Fibroblast of pulmonary artery (primary cell): Measurements from ENCODE around the gene NPNT.

Experiments used
- DNase-seq: peaks from one replicate; pipeline ENCODE4 v3.0.0-alpha.2; 2010; ENCODE audit warnings: low read depth
- H3K4me3 ChIP-seq: replicated peaks from 2 replicates; pipeline ENCODE4 v1.5.1; 2011; ENCODE audit warnings: low read depth, mild to moderate bottlenecking, control low read depth, low read length, moderate library complexity
- TF ChIP-seq, protein P1 (sequence below): IDR thresholded peaks from 2 replicates; pipeline ENCODE4 v1.5.1; 2011; ENCODE audit warnings: mild to moderate bottlenecking, control low read depth, low read length, inconsistent platforms; ENCODE audit errors: missing control alignments

NPNT gene

GRCh38 chr4:105936901-105937300 lies 41.6 kb downstream of the NPNT start:
- TF ChIP-seq, protein P1, sequence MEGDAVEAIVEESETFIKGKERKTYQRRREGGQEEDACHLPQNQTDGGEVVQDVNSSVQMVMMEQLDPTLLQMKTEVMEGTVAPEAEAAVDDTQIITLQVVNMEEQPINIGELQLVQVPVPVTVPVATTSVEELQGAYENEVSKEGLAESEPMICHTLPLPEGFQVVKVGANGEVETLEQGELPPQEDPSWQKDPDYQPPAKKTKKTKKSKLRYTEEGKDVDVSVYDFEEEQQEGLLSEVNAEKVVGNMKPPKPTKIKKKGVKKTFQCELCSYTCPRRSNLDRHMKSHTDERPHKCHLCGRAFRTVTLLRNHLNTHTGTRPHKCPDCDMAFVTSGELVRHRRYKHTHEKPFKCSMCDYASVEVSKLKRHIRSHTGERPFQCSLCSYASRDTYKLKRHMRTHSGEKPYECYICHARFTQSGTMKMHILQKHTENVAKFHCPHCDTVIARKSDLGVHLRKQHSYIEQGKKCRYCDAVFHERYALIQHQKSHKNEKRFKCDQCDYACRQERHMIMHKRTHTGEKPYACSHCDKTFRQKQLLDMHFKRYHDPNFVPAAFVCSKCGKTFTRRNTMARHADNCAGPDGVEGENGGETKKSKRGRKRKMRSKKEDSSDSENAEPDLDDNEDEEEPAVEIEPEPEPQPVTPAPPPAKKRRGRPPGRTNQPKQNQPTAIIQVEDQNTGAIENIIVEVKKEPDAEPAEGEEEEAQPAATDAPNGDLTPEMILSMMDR: no peak
- DNase-seq: no peak
- H3K4me3 ChIP-seq: no peak overlapping the region

GRCh38 chr4:105937759-105938158 lies 42.5 kb downstream of the NPNT start:
- no peak overlapping the region for H3K4me3 ChIP-seq
- DNase-seq: no peak
- TF ChIP-seq, protein P1: no peak

DNA sequence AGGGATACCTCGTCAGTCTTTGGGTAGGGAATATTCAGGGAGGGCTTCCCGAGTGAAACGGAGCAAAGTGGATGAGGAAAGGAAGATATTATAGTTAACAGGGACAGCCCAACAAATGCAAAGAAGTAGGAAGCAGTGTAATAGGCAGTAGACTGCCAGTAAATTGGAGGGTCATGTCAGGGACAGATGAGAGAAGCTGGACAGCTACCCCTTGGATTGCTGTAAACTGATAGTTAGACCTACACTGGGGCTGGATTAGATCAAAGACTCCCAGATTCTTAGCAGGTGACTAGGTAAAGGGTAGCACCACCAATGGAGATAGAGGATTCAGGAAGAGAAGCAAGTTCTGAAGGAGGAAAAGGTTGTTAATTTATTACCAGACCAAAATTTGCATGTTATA lies 48.0 kb downstream of the NPNT start:
- TF ChIP-seq, protein P1: no peak
- no peak for DNase-seq
- H3K4me3 ChIP-seq: no peak overlapping the region

GRCh38 chr4:105944540-105944939 lies 49.3 kb downstream of the NPNT start:
- peak; percentile 55 for DNase-seq
- no peak overlapping the region for H3K4me3 ChIP-seq
- TF ChIP-seq, protein P1: no peak

GRCh38 chr4:105946771-105947170 lies 51.5 kb downstream of the NPNT start:
- TF ChIP-seq, protein P1: no peak
- no peak for DNase-seq

GRCh38 chr4:105950701-105951100 lies 55.4 kb downstream of the NPNT start:
- TF ChIP-seq, protein P1: no peak
- H3K4me3 ChIP-seq: no peak overlapping the region
- no peak for DNase-seq

More at GRCh38 chr4:105946771-105947170, 51.5 kb downstream of the NPNT start:
- H3K4me3 ChIP-seq: no peak overlapping the region

- no peak overlapping the region for H3K4me3 ChIP-seq
- peak; percentile 64 for DNase-seq
- TF ChIP-seq, protein P1: no peak
These were observed 55.9 kb downstream of the NPNT start for GRCh38 chr4:105951198-105951597.
